ENCODE measurements around the gene CNST.
"Not testable (repeated sequence)": the region's sequence is repeated elsewhere in the genome, so short reads cannot be mapped to it uniquely, and the experiment has no call there.

The CNST gene

GRCh38 chr1:246698466-246699094 is 132.3 kb downstream of the CNST start:
- Mint-ChIP-seq H3K4me3 (peak overlapping the region; percentile 50), H3K27ac (peak overlapping the region; percentile 1), H3K36me3 (ENCODE audit: low read depth) (no peaks in the 10 kb centered on the region), H3K9me3 (peaks cover 6% of the 10 kb centered on the region), H3K27me3 (peaks cover under 1% of the 10 kb centered on the region), H3K4me1 (peaks cover 6% of the 10 kb centered on the region)
- DNase-seq (no peak), ATAC-seq (no peak)

GRCh38 chr1:246699095-246699735 is 133.0 kb downstream of the CNST start:
- H3K27me3 Mint-ChIP-seq = peaks cover 4% of the 10 kb centered on the region
- peaks cover 6% of the 10 kb centered on the region for H3K9me3 Mint-ChIP-seq
- ATAC-seq = peak; percentile 99
- no peaks in the 10 kb centered on the region for H3K36me3 Mint-ChIP-seq (ENCODE audit: low read depth)
- peak overlapping the region; percentile 50 for H3K4me3 Mint-ChIP-seq
- H3K27ac Mint-ChIP-seq = peak overlapping the region; percentile 1
- DNase-seq = peak; percentile 85
- peaks cover 6% of the 10 kb centered on the region for H3K4me1 Mint-ChIP-seq

GRCh38 chr1:246703581-246703980 is 137.3 kb downstream of the CNST start:
- H3K4me3 Mint-ChIP-seq = no peak overlapping the region
- no peak for DNase-seq
- no peaks in the 10 kb centered on the region for H3K36me3 Mint-ChIP-seq (ENCODE audit: low read depth)
- peaks cover 9% of the 10 kb centered on the region for H3K4me1 Mint-ChIP-seq
- H3K27me3 Mint-ChIP-seq = peaks cover 4% of the 10 kb centered on the region
- no peaks in the 10 kb centered on the region for H3K9me3 Mint-ChIP-seq
- no peak overlapping the region for H3K27ac Mint-ChIP-seq
- ATAC-seq = no peak

GRCh38 chr1:246705368-246705767 is 139.1 kb downstream of the CNST start:
- Mint-ChIP-seq H3K27ac (no peak overlapping the region), H3K27me3 (peaks cover 4% of the 10 kb centered on the region), H3K9me3 (peaks cover 7% of the 10 kb centered on the region), H3K36me3 (ENCODE audit: low read depth) (no peaks in the 10 kb centered on the region), H3K4me3 (no peak overlapping the region), H3K4me1 (peaks cover 2% of the 10 kb centered on the region)
- DNase-seq = no peak
- ATAC-seq = no peak

GRCh38 chr1:246708166-246708565 is 141.9 kb downstream of the CNST start:
- no peak for ATAC-seq
- H3K9me3 Mint-ChIP-seq = peaks cover 7% of the 10 kb centered on the region
- H3K27me3 Mint-ChIP-seq = peaks cover 4% of the 10 kb centered on the region
- no peak overlapping the region for H3K4me3 Mint-ChIP-seq
- no peaks in the 10 kb centered on the region for H3K36me3 Mint-ChIP-seq (ENCODE audit: low read depth)
- no peak for DNase-seq
- H3K27ac Mint-ChIP-seq = no peak overlapping the region
- H3K4me1 Mint-ChIP-seq = peaks cover 2% of the 10 kb centered on the region

- ATAC-seq (no peak), DNase-seq (no peak)
- Mint-ChIP-seq H3K36me3 (ENCODE audit: low read depth) (no peaks in the 10 kb centered on the region), H3K4me1 (peaks cover 2% of the 10 kb centered on the region), H3K4me3 (no peak overlapping the region), H3K9me3 (peaks cover 7% of the 10 kb centered on the region), H3K27ac (no peak overlapping the region), H3K27me3 (no peaks in the 10 kb centered on the region)
Measured at GRCh38 chr1:246709196-246709595, 142.9 kb downstream of the CNST start.

GRCh38 chr1:246709835-246710234 is 143.6 kb downstream of the CNST start:
- Mint-ChIP-seq H3K4me1 (peaks cover 2% of the 10 kb centered on the region), H3K4me3 (no peak overlapping the region), H3K36me3 (ENCODE audit: low read depth) (no peaks in the 10 kb centered on the region), H3K27me3 (no peaks in the 10 kb centered on the region), H3K9me3 (peaks cover 7% of the 10 kb centered on the region), H3K27ac (no peak overlapping the region)
- DNase-seq = no peak
- no peak for ATAC-seq

GRCh38 chr1:246711548-246712003 is 145.3 kb downstream of the CNST start:
- Mint-ChIP-seq H3K9me3 (peaks cover 7% of the 10 kb centered on the region), H3K4me3 (no peak overlapping the region), H3K36me3 (ENCODE audit: low read depth) (no peaks in the 10 kb centered on the region), H3K27me3 (peaks cover 10% of the 10 kb centered on the region), H3K4me1 (peaks cover 2% of the 10 kb centered on the region), H3K27ac (no peak overlapping the region)
- no peak for DNase-seq
- ATAC-seq = no peak

- not testable (repeated sequence) for H3K9me3 Mint-ChIP-seq
Measured at GRCh38 chr1:246712428-246712827, 146.2 kb downstream of the CNST start.

More at GRCh38 chr1:246712428-246712827, 146.2 kb downstream of the CNST start:
- H3K27ac Mint-ChIP-seq; ATAC-seq; H3K4me3 Mint-ChIP-seq; DNase-seq; H3K36me3 Mint-ChIP-seq (ENCODE audit: low read depth); H3K4me1 Mint-ChIP-seq: not testable (repeated sequence)
- H3K27me3 Mint-ChIP-seq = peaks cover 10% of the 10 kb centered on the region
